Activated gamma-delta T cell treated with Interleukin-2 at 50 U/mL for 16 hours (primary cell): Measurements from ENCODE around the gene GART.
A peak's percentile ranks its signal among the peaks of the same experiment; 100 is the strongest.

Source experiments
- DNase-seq: peaks from one replicate; pipeline ENCODE4 v3.0.0-alpha.2; 2020

Gene GART

GRCh38 chr21:33552999-33553598, 11.2 kb upstream of the GART start:
- no peak for DNase-seq

DNA sequence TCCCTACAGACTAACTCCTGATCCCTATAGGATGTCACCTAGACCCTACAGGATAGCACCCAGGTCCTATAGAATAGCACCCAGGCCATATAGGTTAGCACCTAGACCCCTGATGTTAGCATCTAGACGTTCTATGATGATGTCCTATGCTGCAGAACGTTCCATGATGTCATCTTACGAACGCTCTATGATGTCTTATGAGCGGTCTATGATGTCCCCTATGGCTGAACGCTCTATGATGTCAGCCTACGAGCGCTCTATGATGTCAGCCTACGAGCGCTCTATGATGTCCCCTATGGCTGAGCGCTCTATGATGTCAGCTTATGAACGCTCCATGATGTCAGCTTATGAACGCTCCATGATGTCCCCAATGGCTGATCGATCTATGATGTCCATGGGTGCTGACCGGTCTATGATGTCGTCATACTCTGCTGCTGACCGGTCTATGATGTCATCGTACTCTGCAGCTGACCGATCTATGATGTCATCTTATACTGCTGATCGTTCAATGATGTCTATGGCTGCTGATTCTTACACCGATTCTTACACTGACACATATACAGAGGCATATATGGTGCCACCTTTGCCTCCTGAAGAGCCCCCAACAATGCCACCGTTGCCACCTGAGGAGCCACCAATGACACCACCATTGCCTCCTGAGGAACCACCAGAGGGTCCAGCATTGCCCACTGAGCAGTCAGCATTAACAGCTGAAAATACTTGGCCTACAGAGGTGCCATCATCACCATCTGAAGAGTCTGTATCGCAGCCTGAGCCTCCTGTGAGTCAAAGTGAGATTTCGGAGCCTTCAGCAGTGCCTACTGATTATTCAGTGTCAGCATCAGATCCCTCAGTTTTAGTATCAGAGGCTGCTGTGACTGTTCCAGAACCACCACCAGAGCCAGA, 10.4 kb upstream of the GART start:
- no peak for DNase-seq

DNA sequence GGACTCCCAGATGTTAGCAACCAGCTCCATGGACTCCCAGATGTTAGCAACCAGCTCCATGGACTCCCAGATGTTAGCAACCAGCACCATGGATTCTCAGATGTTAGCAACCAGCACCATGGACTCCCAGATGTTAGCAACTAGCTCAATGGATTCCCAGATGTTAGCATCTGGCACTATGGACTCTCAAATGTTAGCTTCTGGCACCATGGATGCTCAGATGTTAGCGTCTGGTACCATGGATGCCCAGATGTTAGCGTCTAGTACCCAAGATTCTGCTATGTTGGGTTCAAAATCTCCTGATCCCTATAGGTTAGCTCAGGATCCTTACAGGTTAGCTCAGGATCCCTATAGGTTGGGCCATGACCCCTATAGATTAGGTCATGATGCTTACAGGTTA, 9.7 kb upstream of the GART start:
- no peak for DNase-seq

DNA sequence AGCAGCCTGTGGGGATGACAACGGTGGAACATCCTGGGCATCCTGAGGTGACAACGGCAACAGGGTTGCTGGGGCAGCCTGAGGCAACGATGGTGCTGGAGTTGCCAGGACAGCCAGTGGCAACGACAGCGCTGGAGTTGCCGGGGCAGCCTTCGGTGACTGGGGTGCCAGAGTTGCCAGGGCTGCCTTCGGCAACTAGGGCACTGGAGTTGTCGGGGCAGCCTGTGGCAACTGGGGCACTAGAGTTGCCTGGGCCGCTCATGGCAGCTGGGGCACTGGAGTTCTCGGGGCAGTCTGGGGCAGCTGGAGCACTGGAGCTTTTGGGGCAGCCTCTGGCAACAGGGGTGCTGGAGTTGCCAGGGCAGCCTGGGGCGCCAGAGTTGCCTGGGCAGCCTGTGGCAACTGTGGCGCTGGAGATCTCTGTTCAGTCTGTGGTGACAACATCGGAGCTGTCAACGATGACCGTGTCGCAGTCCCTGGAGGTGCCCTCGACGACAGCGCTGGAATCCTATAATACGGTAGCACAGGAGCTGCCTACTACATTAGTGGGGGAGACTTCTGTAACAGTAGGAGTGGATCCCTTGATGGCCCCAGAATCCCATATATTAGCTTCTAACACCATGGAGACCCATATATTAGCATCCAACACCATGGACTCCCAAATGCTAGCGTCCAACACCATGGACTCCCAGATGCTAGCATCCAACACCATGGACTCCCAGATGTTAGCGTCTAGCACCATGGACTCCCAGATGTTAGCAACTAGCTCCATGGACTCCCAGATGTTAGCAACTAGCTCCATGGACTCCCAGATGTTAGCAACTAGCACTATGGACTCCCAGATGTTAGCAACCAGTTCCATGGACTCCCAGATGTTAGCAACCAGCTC, 9.1 kb upstream of the GART start:
- DNase-seq: no peak

DNA sequence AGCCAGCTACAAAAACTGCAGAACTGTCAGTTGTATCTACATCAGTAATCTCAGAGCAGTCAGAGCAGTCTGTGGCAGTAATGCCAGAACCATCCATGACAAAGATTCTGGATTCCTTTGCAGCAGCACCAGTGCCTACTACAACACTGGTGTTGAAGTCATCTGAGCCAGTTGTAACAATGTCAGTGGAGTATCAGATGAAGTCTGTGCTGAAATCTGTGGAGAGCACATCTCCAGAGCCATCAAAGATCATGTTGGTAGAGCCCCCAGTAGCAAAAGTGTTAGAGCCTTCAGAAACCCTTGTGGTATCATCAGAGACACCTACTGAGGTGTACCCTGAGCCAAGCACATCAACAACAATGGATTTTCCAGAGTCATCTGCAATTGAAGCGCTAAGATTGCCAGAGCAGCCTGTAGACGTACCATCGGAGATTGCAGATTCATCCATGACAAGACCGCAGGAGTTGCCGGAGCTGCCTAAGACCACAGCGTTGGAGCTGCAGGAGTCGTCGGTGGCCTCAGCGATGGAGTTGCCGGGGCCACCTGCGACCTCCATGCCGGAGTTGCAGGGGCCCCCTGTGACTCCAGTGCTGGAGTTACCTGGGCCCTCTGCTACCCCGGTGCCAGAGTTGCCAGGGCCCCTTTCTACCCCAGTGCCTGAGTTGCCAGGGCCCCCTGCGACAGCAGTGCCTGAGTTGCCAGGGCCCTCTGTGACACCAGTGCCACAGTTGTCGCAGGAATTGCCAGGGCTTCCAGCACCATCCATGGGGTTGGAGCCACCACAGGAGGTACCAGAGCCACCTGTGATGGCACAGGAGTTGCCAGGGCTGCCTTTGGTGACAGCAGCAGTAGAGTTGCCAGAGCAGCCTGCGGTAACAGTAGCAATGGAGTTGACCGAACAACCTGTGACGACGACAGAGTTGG, 8.2 kb upstream of the GART start:
- DNase-seq: no peak

GRCh38 chr21:33546086-33546485, 4.2 kb upstream of the GART start:
- DNase-seq: no peak

- no peak for DNase-seq
Observed at GRCh38 chr21:33544451-33545195, 2.7 kb upstream of the GART start.

- DNase-seq: peak; percentile 56
Observed at GRCh38 chr21:33543505-33544129, 1.7 kb upstream of the GART start.

DNA sequence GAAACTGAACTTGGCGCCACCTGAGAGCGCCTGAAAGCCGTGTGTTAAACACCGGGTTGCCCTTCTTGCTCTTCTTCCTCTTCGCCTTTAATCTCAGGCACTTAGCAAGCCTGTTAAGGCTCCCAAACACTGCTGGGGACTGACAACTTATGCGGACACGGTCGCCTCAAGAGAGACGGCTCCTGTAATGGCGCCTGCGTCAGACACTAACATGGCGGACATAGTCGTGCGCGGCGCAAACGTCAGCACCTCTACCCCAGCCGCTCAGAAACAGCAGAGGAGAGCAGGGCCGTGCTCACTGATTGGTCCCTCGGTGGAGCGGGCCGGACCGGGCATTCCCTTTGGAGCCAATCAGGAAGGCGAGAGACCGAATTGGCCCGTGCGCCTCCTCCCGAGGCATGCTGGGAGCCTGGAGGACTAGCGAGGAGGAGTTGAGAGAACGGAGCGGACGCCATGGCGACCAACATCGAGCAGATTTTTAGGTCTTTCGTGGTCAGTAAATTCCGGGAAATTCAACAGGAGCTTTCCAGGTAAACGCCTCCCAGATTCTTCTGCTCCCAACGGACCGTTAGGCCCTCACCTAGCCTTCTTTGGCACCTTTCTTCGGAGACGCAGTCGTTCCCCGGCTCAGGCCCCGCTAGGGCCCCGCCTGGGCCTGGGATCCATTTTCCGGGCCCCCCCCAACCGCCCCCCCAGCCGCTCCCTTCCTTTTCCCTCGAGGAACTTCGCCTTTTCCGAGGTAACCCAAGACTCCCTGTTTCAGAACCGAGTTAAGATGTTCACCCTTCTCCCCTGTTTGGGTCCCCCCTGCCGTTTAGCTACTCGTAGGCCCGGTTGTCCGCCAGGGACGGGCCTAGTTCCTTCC, 955 bp upstream of the GART start, which contains the start of gene SON:
SON (plus strand) TSS at position 399 of the 865 bp plus-strand sequence; CDS start at position 454, 55 bp downstream.
- peak; percentile 97 for DNase-seq

DNA sequence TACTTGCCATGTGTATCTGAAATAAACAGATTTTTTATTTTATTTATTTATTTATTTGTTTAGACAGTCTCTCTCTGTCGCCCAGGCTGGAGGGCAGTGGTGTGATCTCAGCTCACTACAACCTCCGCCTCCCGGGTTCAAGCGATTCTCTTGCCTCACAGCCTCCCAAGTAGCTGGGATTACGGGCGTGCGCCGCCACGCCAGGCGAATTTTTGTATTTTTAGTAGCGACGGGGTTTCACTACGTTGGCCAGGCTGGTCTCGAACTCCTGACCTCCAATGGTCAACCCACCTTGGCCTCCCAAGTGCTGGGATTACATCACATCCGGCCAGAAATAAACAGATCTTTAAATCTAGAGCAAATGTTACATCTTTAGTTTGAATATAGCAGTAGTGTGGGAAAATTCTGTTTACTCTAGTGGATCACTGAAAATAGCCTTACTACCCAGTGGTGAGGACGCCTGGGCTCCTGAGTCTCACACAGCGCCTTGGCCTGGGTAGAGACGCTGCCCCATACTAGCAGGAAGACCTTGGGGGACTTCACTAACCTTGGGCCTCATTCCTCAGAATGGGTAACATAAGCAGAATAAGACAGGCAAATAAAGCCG, 709 bp downstream of the GART start:
- DNase-seq: no peak

- no peak for DNase-seq
Observed at GRCh38 chr21:33540711-33541104, 1.2 kb downstream of the GART start.

DNA sequence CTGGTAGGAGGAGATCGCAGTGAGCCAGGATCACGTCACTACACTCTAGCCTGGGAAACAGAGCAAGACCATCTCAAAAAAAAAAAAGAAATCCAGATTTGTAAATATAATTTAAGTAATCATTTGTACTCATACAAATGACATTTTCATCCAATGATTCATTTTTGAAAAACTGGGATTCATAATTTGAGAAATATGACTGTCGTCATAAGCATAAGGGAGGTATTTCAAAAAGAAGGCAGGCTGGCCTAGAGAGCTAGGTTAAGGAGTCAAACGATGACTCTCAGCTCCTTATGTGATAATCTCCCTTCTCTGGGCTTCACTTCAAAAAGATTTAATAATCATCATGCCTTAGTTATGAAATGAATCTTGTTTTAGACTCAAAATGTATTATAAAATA, 2.3 kb downstream of the GART start:
- DNase-seq: no peak

DNA sequence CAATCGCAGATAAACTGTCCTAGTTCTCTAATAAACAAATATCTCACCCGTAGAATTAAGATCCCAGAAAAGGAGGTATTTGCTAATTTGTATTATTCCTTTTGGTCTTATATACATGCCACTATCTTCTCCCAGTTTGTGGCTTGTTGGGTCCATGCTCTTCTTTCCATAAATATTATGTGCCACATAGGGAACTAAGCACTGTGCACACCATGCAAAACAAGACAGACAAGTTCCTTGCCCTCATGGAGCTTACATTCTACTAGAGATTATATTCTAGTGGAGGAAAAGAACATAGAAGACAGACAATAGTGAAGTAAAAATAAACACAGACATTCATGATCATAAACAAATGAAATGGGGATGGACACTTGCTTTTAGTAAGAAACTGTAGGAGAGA, 4.7 kb downstream of the GART start:
- DNase-seq: no peak

GRCh38 chr21:33531007-33531406, 10.9 kb downstream of the GART start:
- DNase-seq: no peak

DNA sequence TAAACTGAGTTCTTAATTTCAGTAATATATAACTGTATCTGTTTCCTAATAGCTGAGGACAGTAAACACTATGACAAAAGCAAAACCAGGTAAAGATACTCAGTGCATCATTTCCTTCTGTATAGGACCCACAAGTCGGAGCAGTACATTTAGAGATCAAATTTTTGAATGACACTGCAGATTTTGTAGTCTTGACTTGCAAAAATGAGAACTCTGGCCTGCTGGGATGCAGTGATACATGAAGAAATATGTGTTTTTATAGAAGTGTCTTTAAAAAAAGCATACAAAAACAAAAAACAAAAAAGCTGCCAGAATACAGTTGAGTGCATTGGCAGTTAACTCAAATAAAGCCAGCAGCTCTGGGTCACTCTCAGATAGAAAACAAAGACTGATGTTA, 19.0 kb downstream of the GART start:
- DNase-seq: no peak

DNA sequence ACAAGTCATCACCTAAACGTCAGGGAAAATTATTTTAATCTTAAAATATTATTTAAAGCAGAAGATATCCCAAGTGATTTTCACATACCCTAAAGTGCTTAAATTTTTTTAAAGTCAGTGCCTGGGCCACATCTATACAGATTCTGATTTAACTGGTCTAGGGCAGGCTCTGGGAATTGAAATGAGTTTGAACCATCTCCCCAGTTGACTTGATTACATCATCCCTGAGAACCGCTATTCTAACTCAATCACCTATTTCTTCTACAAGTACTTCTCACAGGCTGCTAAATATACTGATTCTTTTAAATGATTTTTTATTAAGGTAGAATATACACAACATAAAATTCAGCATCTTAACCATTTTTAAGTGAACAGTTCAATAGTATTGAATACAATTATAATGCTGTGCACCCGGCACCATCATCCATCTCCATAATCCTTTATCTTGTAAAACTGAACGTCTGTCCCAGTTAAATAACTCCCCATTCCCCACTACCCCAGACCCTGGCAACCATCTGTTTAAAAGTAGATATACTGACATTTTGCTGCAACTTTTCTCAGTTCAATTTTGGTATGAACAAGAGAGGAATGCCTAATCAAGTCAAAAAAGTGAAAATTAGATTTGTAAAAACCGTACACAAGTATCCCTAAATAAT, 19.5 kb downstream of the GART start:
- DNase-seq: no peak

GRCh38 chr21:33518899-33519298, 23.0 kb downstream of the GART start:
- DNase-seq: no peak

GRCh38 chr21:33514229-33514628, 27.7 kb downstream of the GART start:
- no peak for DNase-seq

DNA sequence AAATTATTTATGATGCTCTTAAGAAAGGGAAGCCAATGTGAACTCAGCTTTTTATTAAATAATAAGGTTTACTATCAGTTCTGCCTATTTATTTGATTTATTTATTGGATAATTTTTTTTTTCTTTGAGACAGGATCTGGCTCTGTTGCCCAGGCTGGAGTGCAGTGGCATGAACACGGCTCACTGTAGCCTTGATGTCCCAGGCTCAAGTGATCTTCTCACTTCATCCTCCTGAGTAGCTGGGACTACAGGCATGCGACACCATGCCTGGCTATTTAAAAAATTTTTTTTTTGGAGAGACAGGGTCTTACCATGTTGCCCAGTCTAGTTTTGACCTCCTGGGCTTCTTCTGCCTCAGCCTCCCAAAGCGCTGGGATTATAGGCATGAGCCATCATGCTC, 29.4 kb downstream of the GART start:
- DNase-seq: no peak
